NCI-H226 (cell line): ENCODE measurements around the gene OR56A1.

Source experiments
- DNase-seq: peaks from one replicate; pipeline ENCODE4 v3.0.0-alpha.2; 2015

The OR56A1 gene

GRCh38 chr11:5986885-5987284 is 43.7 kb downstream of the OR56A1 start, which contains the start of gene OR52L1:
Gene OR52L1 (minus strand): TSS chr11:5986985. CDS start chr11:5986930, 55 bp downstream.
- no peak for DNase-seq

GRCh38 chr11:5983443-5983842 is 47.1 kb downstream of the OR56A1 start:
- no peak for DNase-seq

GRCh38 chr11:5973530-5973929 is 57.0 kb downstream of the OR56A1 start:
- DNase-seq: no peak
